ENCODE measurements around the gene G6PC3.
"Not testable (repeated sequence)": the region's sequence is repeated elsewhere in the genome, so short reads cannot be mapped to it uniquely, and the experiment has no call there.

G6PC3 gene

DNA sequence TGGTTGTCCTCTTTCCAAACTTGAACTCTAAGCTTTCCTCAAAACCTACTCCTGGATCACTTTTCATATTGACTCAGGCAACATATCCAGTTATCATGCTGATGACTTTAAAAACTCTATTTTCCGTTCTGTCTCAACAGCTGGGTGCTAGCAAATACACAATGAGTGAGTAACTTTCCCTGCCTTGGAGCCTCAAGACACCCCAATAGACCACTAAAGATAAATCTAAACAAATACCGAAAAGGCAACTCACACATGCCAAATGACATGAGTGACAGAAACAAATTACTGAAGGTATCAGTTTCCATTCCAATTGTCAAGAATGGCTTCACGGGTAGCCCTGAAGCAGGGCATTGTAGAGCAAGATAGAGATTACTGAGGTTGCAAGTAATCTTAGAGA, 40.1 kb upstream of the G6PC3 start:
- Histone ChIP-seq H2BK15ac (ENCODE audit: low read length) (no peak overlapping the region), H3K4me1 (ENCODE audit: control insufficient read depth in 2 of 2, insufficient read depth in 1 of 2, low read depth in 1 of 2, low read length in 2 of 2) (no peaks in the 10 kb centered on the region), H3K14ac (ENCODE audit: low read length) (no peak overlapping the region), H2BK12ac (ENCODE audit: low read length) (no peak overlapping the region), H3K9ac (ENCODE audit: low read depth, low read length, poor library complexity) (no peak overlapping the region), H2AFZ (ENCODE audit: low read length) (no peak overlapping the region), H3K4me2 (ENCODE audit: insufficient read depth, low read length, poor library complexity, severe bottlenecking) (no peak overlapping the region), H4K91ac (ENCODE audit: low read depth, low read length, poor library complexity) (no peak overlapping the region), H3K36me3 (replicated peaks in 1 of 2; ENCODE audit: control insufficient read depth in 2 of 2, insufficient read depth in 2 of 2, low read length in 2 of 2) (peaks cover 25 to 61% of the 10 kb centered on the region in 2 donors), H3K4me3 (ENCODE audit: low read length in 2 of 2) (no peak overlapping the region), H3K79me1 (ENCODE audit: low read depth, low read length) (peaks cover 2% of the 10 kb centered on the region), H3K9me3 (replicated peaks in 1 of 2; ENCODE audit: control insufficient read depth in 2 of 2, insufficient read depth in 1 of 2, low read depth in 1 of 2, low read length in 2 of 2) (peaks cover 0 to 4% of the 10 kb centered on the region in 2 donors), H2BK5ac (ENCODE audit: low read length) (no peak overlapping the region), H3K23ac (ENCODE audit: low read depth, low read length, poor library complexity) (no peak overlapping the region), H3K4ac (ENCODE audit: low read length) (no peak overlapping the region), H2AK5ac (ENCODE audit: low read depth, low read length) (no peak overlapping the region), H3K27ac (replicated peaks; ENCODE audit: low read length) (no peak overlapping the region), H2BK120ac (ENCODE audit: low read depth, low read length) (no peak overlapping the region), H4K8ac (ENCODE audit: low read depth, low read length) (no peak overlapping the region), H3K27me3 (ENCODE audit: control insufficient read depth in 3 of 3, insufficient read depth in 3 of 3, low read depth in 1 of 3, low read length in 3 of 3) (no peaks in the 10 kb centered on the region), H3K18ac (ENCODE audit: low read length) (no peak overlapping the region)
- DNase-seq (ENCODE audit: low spot score) = no peak
- WGBS, 2 donors (ENCODE audit: extremely low coverage in 2 of 2, insufficient read length in 2 of 2, insufficient replicate concordance in 1 of 2) = no CpG with 5 or more reads among the region's 3 CpGs

DNA sequence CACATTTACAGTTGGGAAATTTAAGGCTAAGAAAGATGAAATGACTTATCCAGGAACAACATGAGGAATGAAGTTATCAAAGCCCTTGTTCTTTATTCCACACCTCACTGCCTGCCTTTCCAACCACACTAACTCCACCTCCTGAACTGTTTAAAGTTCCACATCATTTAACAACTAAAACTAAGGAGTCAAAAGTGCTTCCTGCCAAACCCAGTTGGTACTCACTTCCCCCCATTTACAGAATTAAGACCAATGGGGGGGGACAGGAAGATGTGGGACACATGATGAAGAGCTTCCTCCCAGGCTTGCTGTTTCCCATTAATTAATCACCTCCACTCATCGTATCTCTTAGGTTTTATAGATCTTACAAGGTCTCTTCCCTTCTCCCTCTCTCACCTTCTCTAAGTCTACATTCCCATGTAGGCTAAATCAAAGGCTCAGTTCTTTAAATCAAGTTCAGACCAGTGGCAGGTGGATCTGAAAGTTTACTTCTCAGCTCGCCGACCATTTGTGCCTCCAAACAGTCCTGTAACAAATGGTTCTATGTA, 36.6 kb upstream of the G6PC3 start:
- Histone ChIP-seq H3K79me1 (ENCODE audit: low read depth, low read length) (peaks cover 4% of the 10 kb centered on the region), H4K91ac (ENCODE audit: low read depth, low read length, poor library complexity) (no peak overlapping the region), H2BK120ac (ENCODE audit: low read depth, low read length) (no peak overlapping the region), H3K23ac (ENCODE audit: low read depth, low read length, poor library complexity) (no peak overlapping the region), H3K27me3 (ENCODE audit: control insufficient read depth in 3 of 3, insufficient read depth in 3 of 3, low read depth in 1 of 3, low read length in 3 of 3) (no peaks in the 10 kb centered on the region), H2BK5ac (ENCODE audit: low read length) (no peak overlapping the region), H2BK15ac (ENCODE audit: low read length) (no peak overlapping the region), H3K9me3 (replicated peaks in 1 of 2; ENCODE audit: control insufficient read depth in 2 of 2, insufficient read depth in 1 of 2, low read depth in 1 of 2, low read length in 2 of 2) (peaks cover 0 to 4% of the 10 kb centered on the region in 2 donors), H2AK5ac (ENCODE audit: low read depth, low read length) (no peak overlapping the region), H3K36me3 (replicated peaks in 1 of 2; ENCODE audit: control insufficient read depth in 2 of 2, insufficient read depth in 2 of 2, low read length in 2 of 2) (peaks cover 39 to 79% of the 10 kb centered on the region in 2 donors), H3K18ac (ENCODE audit: low read length) (no peak overlapping the region), H3K4me3 (ENCODE audit: low read length in 2 of 2) (no peak overlapping the region), H2BK12ac (ENCODE audit: low read length) (no peak overlapping the region), H3K4me1 (ENCODE audit: control insufficient read depth in 2 of 2, insufficient read depth in 1 of 2, low read depth in 1 of 2, low read length in 2 of 2) (no peaks in the 10 kb centered on the region), H3K4me2 (ENCODE audit: insufficient read depth, low read length, poor library complexity, severe bottlenecking) (no peak overlapping the region), H4K8ac (ENCODE audit: low read depth, low read length) (no peak overlapping the region), H3K4ac (ENCODE audit: low read length) (no peak overlapping the region), H2AFZ (ENCODE audit: low read length) (no peak overlapping the region), H3K9ac (ENCODE audit: low read depth, low read length, poor library complexity) (no peak overlapping the region), H3K14ac (ENCODE audit: low read length) (no peak overlapping the region), H3K27ac (replicated peaks; ENCODE audit: low read length) (no peak overlapping the region)
- WGBS, 2 donors (ENCODE audit: extremely low coverage in 2 of 2, insufficient read length in 2 of 2, insufficient replicate concordance in 1 of 2) = no CpG with 5 or more reads among the region's 3 CpGs
- DNase-seq (ENCODE audit: low spot score) = no peak

GRCh38 chr17:44034688-44035087, 35.8 kb upstream of the G6PC3 start:
- not testable (repeated sequence) for H3K4me3 ChIP-seq (ENCODE audit: low read length in 2 of 2); H4K8ac ChIP-seq (ENCODE audit: low read depth, low read length); H3K27ac ChIP-seq (replicated peaks; ENCODE audit: low read length); H3K9ac ChIP-seq (ENCODE audit: low read depth, low read length, poor library complexity); H2BK120ac ChIP-seq (ENCODE audit: low read depth, low read length); H3K23ac ChIP-seq (ENCODE audit: low read depth, low read length, poor library complexity); H2BK5ac ChIP-seq (ENCODE audit: low read length); H2AFZ ChIP-seq (ENCODE audit: low read length); H3K4me1 ChIP-seq (ENCODE audit: control insufficient read depth in 2 of 2, insufficient read depth in 1 of 2, low read depth in 1 of 2, low read length in 2 of 2); H3K79me1 ChIP-seq (ENCODE audit: low read depth, low read length); H3K14ac ChIP-seq (ENCODE audit: low read length); H2BK12ac ChIP-seq (ENCODE audit: low read length); H3K4me2 ChIP-seq (ENCODE audit: insufficient read depth, low read length, poor library complexity, severe bottlenecking); H4K91ac ChIP-seq (ENCODE audit: low read depth, low read length, poor library complexity); H3K27me3 ChIP-seq (ENCODE audit: control insufficient read depth in 3 of 3, insufficient read depth in 3 of 3, low read depth in 1 of 3, low read length in 3 of 3); H3K9me3 ChIP-seq (replicated peaks in 1 of 2; ENCODE audit: control insufficient read depth in 2 of 2, insufficient read depth in 1 of 2, low read depth in 1 of 2, low read length in 2 of 2); H3K4ac ChIP-seq (ENCODE audit: low read length); DNase-seq (ENCODE audit: low spot score); H2AK5ac ChIP-seq (ENCODE audit: low read depth, low read length); H2BK15ac ChIP-seq (ENCODE audit: low read length); H3K18ac ChIP-seq (ENCODE audit: low read length)
- H3K36me3 ChIP-seq (replicated peaks in 1 of 2; ENCODE audit: control insufficient read depth in 2 of 2, insufficient read depth in 2 of 2, low read length in 2 of 2) = peaks cover 34 to 76% of the 10 kb centered on the region in 2 donors
- no CpG with 5 or more reads among the region's 3 CpGs for WGBS, 2 donors (ENCODE audit: extremely low coverage in 2 of 2, insufficient read length in 2 of 2, insufficient replicate concordance in 1 of 2)

- WGBS, 2 donors (ENCODE audit: extremely low coverage in 2 of 2, insufficient read length in 2 of 2, insufficient replicate concordance in 1 of 2) = no CpG with 5 or more reads among the region's 2 CpGs
- no peak overlapping the region for H2BK12ac ChIP-seq (ENCODE audit: low read length)
Observed at GRCh38 chr17:44037471-44037870, 33.1 kb upstream of the G6PC3 start.

More at GRCh38 chr17:44037471-44037870, 33.1 kb upstream of the G6PC3 start:
- H3K4me3 ChIP-seq (ENCODE audit: low read length in 2 of 2) = no peak overlapping the region
- H2AK5ac ChIP-seq (ENCODE audit: low read depth, low read length) = no peak overlapping the region
- no peak overlapping the region for H2BK120ac ChIP-seq (ENCODE audit: low read depth, low read length)
- H3K4ac ChIP-seq (ENCODE audit: low read length) = no peak overlapping the region
- no peak overlapping the region for H2BK5ac ChIP-seq (ENCODE audit: low read length)
- no peak overlapping the region for H4K8ac ChIP-seq (ENCODE audit: low read depth, low read length)
- no peaks in the 10 kb centered on the region for H3K4me1 ChIP-seq (ENCODE audit: control insufficient read depth in 2 of 2, insufficient read depth in 1 of 2, low read depth in 1 of 2, low read length in 2 of 2)
- no peak overlapping the region for H3K27ac ChIP-seq (replicated peaks; ENCODE audit: low read length)
- peaks cover 0 to 2% of the 10 kb centered on the region in 2 donors for H3K9me3 ChIP-seq (replicated peaks in 1 of 2; ENCODE audit: control insufficient read depth in 2 of 2, insufficient read depth in 1 of 2, low read depth in 1 of 2, low read length in 2 of 2)
- H3K23ac ChIP-seq (ENCODE audit: low read depth, low read length, poor library complexity) = no peak overlapping the region
- peaks cover 5% of the 10 kb centered on the region for H3K79me1 ChIP-seq (ENCODE audit: low read depth, low read length)
- H4K91ac ChIP-seq (ENCODE audit: low read depth, low read length, poor library complexity) = no peak overlapping the region
- H3K36me3 ChIP-seq (replicated peaks in 1 of 2; ENCODE audit: control insufficient read depth in 2 of 2, insufficient read depth in 2 of 2, low read length in 2 of 2) = peaks cover 33 to 62% of the 10 kb centered on the region in 2 donors
- H3K27me3 ChIP-seq (ENCODE audit: control insufficient read depth in 3 of 3, insufficient read depth in 3 of 3, low read depth in 1 of 3, low read length in 3 of 3) = no peaks in the 10 kb centered on the region
- H2AFZ ChIP-seq (ENCODE audit: low read length) = no peak overlapping the region
- H2BK15ac ChIP-seq (ENCODE audit: low read length) = no peak overlapping the region
- H3K9ac ChIP-seq (ENCODE audit: low read depth, low read length, poor library complexity) = no peak overlapping the region
- no peak for DNase-seq (ENCODE audit: low spot score)
- no peak overlapping the region for H3K18ac ChIP-seq (ENCODE audit: low read length)
- no peak overlapping the region for H3K14ac ChIP-seq (ENCODE audit: low read length)
- no peak overlapping the region for H3K4me2 ChIP-seq (ENCODE audit: insufficient read depth, low read length, poor library complexity, severe bottlenecking)
